K562 treated with DMSO at 1 percent for 48 hours (cell line): ENCODE measurements around the gene FAM199X. TPM values are rescaled to one million over a fixed set of nuclear protein-coding genes. Genes with fewer than 3 reads are reported as not detected.

Experiments
- total RNA-seq: library from RNA; unstranded; fragments of 300-600 nt; gene quantifications from 2 replicates; pipeline ENCODE4 v1.2.3, GENCODE V29; 2022; ENCODE audit warnings: low replicate concordance; ENCODE audit errors: extremely low read depth

The FAM199X gene
- not detected in 2 replicates for total RNA-seq

DNA sequence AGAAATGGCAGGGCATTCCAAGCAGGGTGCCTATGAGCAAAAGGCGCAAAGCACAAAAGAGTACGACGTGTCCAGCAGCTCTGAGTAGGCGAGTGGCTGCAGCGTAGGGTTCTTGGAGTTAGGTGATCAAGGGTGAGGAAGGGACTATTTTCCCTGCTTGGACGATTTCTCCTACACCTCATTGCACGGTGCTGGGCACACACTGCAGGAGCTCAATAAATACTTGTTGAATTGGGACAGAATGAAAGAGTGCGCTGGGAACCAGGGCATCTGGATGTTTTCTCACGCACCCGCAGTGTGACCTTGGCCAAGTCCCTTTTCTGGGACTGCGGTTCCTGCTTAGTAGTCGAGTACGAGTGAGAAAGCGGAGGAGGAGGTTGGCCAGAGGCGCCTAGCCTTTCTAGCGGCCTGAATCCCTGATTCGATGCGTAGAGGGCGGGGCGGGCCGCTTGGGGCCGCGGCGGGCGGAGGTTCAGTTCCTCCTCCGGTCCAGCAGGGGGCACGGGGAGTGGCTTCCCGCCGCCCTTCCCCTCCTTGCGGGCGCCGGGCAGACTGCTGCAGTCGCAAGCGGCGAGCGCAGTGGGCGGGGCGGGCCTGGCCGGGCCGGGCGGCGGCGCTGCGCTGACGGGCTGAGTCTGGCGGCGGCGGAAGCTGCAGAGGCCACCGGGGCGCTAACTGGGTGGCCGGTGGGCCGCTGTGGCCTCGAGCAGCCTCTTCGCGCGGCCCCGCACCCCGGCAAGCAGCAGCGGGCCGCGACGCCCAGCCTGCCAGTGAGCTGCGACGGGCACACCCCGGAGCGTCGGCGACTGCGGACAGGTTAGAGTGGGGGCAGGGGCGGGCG lies at the start of gene FAM199X:
FAM199X (plus strand) TSS at position 560 of the 841 bp plus-strand sequence. CDS start 333 bp downstream, outside the sequence.

GRCh38 chrX:104156630-104157529 lies 9.4 kb upstream of the FAM199X start, which contains the start of gene SLC25A53:
Gene SLC25A53 (minus strand): TSS chrX:104157009. CDS start chrX:104105257, 51,752 bp downstream.

Other genes starting within 250 kb of the FAM199X start
- not detected in 2 replicates for gene TMSB15B, start 203.8 kb upstream of the FAM199X start, total RNA-seq
- gene H2BW1, start 152.7 kb upstream of the FAM199X start, total RNA-seq, result not detected in 2 replicates
- gene H2BW2, start 126.5 kb upstream of the FAM199X start, total RNA-seq, result not detected in 2 replicates
- not detected in 2 replicates for gene TMSB15C, start 90.2 kb upstream of the FAM199X start, total RNA-seq
- not detected in 2 replicates for gene ZCCHC18, start 53.9 kb upstream of the FAM199X start, total RNA-seq
- not detected in 2 replicates for gene SLC25A53, start 9.4 kb upstream of the FAM199X start, total RNA-seq
- gene ESX1, start 88.5 kb downstream of the FAM199X start, total RNA-seq, result not detected in 2 replicates